ENCODE results near the gene CFAP92.
A peak's percentile ranks its signal among the peaks of the same experiment; 100 is the strongest.

Gene CFAP92

GRCh38 chr3:129034642-129035041 is 40.8 kb upstream of the CFAP92 start:
- Histone ChIP-seq H3K27ac (ENCODE audit: poor library complexity, severe bottlenecking) (no peak overlapping the region), H3K4me3 (ENCODE audit: severe bottlenecking) (no peak overlapping the region), H3K36me3 (ENCODE audit: low read depth) (no peaks in the 10 kb centered on the region), H3K9me3 (ENCODE audit: severe bottlenecking) (no peaks in the 10 kb centered on the region), H3K4me1 (ENCODE audit: insufficient read depth, poor library complexity, severe bottlenecking) (no peaks in the 10 kb centered on the region), H3K27me3 (ENCODE audit: insufficient read depth, poor library complexity, severe bottlenecking) (no peaks in the 10 kb centered on the region)
- ATAC-seq (ENCODE audit: low read depth), result no peak
- DNase-seq (ENCODE audit: low spot score), result no peak
- no peak for TF ChIP-seq CTCF (IDR thresholded peaks at IDR 0.05; ENCODE audit: poor library complexity, severe bottlenecking)

GRCh38 chr3:129033633-129034321 is 39.9 kb upstream of the CFAP92 start:
- Histone ChIP-seq H3K9me3 (ENCODE audit: severe bottlenecking) (no peaks in the 10 kb centered on the region), H3K4me1 (ENCODE audit: insufficient read depth, poor library complexity, severe bottlenecking) (no peaks in the 10 kb centered on the region), H3K4me3 (ENCODE audit: severe bottlenecking) (no peak overlapping the region), H3K27ac (ENCODE audit: poor library complexity, severe bottlenecking) (no peak overlapping the region), H3K27me3 (ENCODE audit: insufficient read depth, poor library complexity, severe bottlenecking) (no peaks in the 10 kb centered on the region), H3K36me3 (ENCODE audit: low read depth) (no peaks in the 10 kb centered on the region)
- DNase-seq (ENCODE audit: low spot score) (no peak), ATAC-seq (ENCODE audit: low read depth) (no peak)
- no peak for TF ChIP-seq CTCF (IDR thresholded peaks at IDR 0.05; ENCODE audit: poor library complexity, severe bottlenecking)

- Histone ChIP-seq H3K9me3 (ENCODE audit: severe bottlenecking) (no peaks in the 10 kb centered on the region), H3K4me3 (ENCODE audit: severe bottlenecking) (no peak overlapping the region), H3K27me3 (ENCODE audit: insufficient read depth, poor library complexity, severe bottlenecking) (no peaks in the 10 kb centered on the region), H3K4me1 (ENCODE audit: insufficient read depth, poor library complexity, severe bottlenecking) (no peaks in the 10 kb centered on the region), H3K27ac (ENCODE audit: poor library complexity, severe bottlenecking) (no peak overlapping the region), H3K36me3 (ENCODE audit: low read depth) (no peaks in the 10 kb centered on the region)
- no peak for TF ChIP-seq CTCF (IDR thresholded peaks at IDR 0.05; ENCODE audit: poor library complexity, severe bottlenecking)
- no peak for DNase-seq (ENCODE audit: low spot score)
- 0 out of 3 replicates have a peak, but pooled peaks have one; percentile 13 for ATAC-seq (ENCODE audit: low read depth)
These were observed 39.3 kb upstream of the CFAP92 start for GRCh38 chr3:129033151-129033550.

- Histone ChIP-seq H3K4me1 (ENCODE audit: insufficient read depth, poor library complexity, severe bottlenecking) (no peaks in the 10 kb centered on the region), H3K4me3 (ENCODE audit: severe bottlenecking) (no peak overlapping the region), H3K9me3 (ENCODE audit: severe bottlenecking) (no peaks in the 10 kb centered on the region), H3K27me3 (ENCODE audit: insufficient read depth, poor library complexity, severe bottlenecking) (no peaks in the 10 kb centered on the region), H3K36me3 (ENCODE audit: low read depth) (no peaks in the 10 kb centered on the region), H3K27ac (ENCODE audit: poor library complexity, severe bottlenecking) (no peak overlapping the region)
- DNase-seq (ENCODE audit: low spot score) (no peak), ATAC-seq (ENCODE audit: low read depth) (0 out of 3 replicates have a peak, but pooled peaks have one; percentile 10)
- no peak for TF ChIP-seq CTCF (IDR thresholded peaks at IDR 0.05; ENCODE audit: poor library complexity, severe bottlenecking)
These were observed 38.8 kb upstream of the CFAP92 start for GRCh38 chr3:129032716-129033115.

GRCh38 chr3:129031476-129032215 is 37.8 kb upstream of the CFAP92 start:
- Histone ChIP-seq H3K27ac (ENCODE audit: poor library complexity, severe bottlenecking) (no peak overlapping the region), H3K9me3 (ENCODE audit: severe bottlenecking) (no peaks in the 10 kb centered on the region), H3K36me3 (ENCODE audit: low read depth) (no peaks in the 10 kb centered on the region), H3K4me1 (ENCODE audit: insufficient read depth, poor library complexity, severe bottlenecking) (peaks cover 7% of the 10 kb centered on the region), H3K27me3 (ENCODE audit: insufficient read depth, poor library complexity, severe bottlenecking) (no peaks in the 10 kb centered on the region), H3K4me3 (ENCODE audit: severe bottlenecking) (no peak overlapping the region)
- DNase-seq (ENCODE audit: low spot score) (no peak), ATAC-seq (ENCODE audit: low read depth) (no peak)
- TF ChIP-seq CTCF (IDR thresholded peaks at IDR 0.05; ENCODE audit: poor library complexity, severe bottlenecking), result no peak

All from RWPE2 (cell line).